22Rv1 (cell line): ENCODE data around the gene WASF3.

ENCODE experiments used
- ZFX ChIP-seq: fragments of 450-650 bp; IDR thresholded peaks from 2 replicates; pipeline ENCODE4 v1.6.1; 2017; ENCODE audit warnings: antibody characterized with exemption, borderline replicate concordance
- TF ChIP-seq, protein P1 (sequence below): fragments of 450-650 bp; IDR thresholded peaks from 2 replicates; pipeline ENCODE4 v1.5.1; 2017; ENCODE audit warnings: mild to moderate bottlenecking

DNA sequence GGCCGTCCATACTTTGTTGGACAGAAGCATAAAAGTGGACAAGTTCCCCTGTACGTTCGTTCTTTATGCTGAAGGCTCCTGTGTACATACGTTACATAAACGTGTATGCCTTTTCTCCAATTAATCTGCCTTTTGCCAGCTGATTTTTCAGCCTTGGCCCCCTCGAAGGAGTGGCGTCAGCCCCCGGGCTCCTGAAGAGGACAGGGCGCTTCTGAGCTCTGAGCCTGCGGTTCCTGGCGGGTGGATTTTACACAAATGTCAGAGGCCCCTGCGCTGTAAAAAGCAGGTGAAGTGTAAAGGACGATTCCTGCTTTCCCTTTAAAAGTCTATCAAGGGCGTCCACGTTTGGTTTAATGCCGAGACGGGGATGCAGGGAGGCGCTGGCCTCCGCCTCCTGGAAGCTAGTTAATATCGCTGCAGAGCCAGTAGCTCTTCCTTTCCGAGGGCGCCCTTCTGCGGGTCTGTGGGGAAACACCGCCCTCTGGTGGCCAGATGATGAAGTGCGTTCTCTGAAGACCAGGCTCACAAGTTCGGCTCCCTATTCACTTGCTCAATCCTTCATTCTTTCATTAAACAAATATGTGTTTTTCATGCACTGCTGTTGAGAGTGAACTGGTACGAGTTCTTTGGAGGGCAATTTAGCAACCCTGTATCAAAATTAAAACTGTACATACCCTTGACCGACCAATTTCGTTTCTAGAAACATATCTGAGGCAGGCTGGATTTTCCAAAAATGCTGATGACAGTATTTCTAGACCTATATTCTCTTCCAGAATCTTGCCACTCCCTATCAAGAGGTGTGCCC, 141.1 kb downstream of the WASF3 start:
- TF ChIP-seq, protein P1, sequence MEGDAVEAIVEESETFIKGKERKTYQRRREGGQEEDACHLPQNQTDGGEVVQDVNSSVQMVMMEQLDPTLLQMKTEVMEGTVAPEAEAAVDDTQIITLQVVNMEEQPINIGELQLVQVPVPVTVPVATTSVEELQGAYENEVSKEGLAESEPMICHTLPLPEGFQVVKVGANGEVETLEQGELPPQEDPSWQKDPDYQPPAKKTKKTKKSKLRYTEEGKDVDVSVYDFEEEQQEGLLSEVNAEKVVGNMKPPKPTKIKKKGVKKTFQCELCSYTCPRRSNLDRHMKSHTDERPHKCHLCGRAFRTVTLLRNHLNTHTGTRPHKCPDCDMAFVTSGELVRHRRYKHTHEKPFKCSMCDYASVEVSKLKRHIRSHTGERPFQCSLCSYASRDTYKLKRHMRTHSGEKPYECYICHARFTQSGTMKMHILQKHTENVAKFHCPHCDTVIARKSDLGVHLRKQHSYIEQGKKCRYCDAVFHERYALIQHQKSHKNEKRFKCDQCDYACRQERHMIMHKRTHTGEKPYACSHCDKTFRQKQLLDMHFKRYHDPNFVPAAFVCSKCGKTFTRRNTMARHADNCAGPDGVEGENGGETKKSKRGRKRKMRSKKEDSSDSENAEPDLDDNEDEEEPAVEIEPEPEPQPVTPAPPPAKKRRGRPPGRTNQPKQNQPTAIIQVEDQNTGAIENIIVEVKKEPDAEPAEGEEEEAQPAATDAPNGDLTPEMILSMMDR: peak; percentile 93
- TF ChIP-seq ZFX: no peak
